DND-41 (cell line): Measurements from ENCODE around the gene PRKAB1.

Experiments used
- ATAC-seq: fragments of 200-7000 bp; cut with Tn5 transposase; 3 replicates; pipeline ENCODE4 v1.9.1; 2021; ENCODE audit warnings: low read depth; ENCODE audit not compliant: insufficient read depth
- DNase-seq: peaks from one replicate; pipeline ENCODE4 v3.0.0-alpha.2; 2020
- H2AFZ ChIP-seq: 2 replicates; pipeline ENCODE4 v1.6.0; 2012; ENCODE audit warnings: low read depth, low read length
- H3K27ac ChIP-seq: 2 replicates; pipeline ENCODE4 v1.5.1; 2012; ENCODE audit warnings: low read length, inconsistent platforms
- H3K27me3 ChIP-seq: fragments of 200-600 bp; sonication (generic); 2 replicates; pipeline ENCODE4 v1.6.0; 2012; ENCODE audit warnings: low read length, mild to moderate bottlenecking, inconsistent platforms; ENCODE audit not compliant: insufficient read depth, poor library complexity
- H3K36me3 ChIP-seq: 2 replicates; pipeline ENCODE4 v1.5.1; 2012; ENCODE audit warnings: low read length, inconsistent platforms; ENCODE audit not compliant: insufficient read depth
- H3K4me1 ChIP-seq: 2 replicates; pipeline ENCODE4 v1.5.1; 2012; ENCODE audit warnings: mild to moderate bottlenecking, low read length; ENCODE audit not compliant: insufficient read depth
- H3K4me2 ChIP-seq: 2 replicates; pipeline ENCODE4 v1.6.0; 2012; ENCODE audit warnings: mild to moderate bottlenecking, moderate library complexity, low read length, inconsistent platforms; ENCODE audit not compliant: insufficient read depth
- H3K4me3 ChIP-seq, 2 experiments: fragments of 200-600 bp in 1 of 2; shearing (Covaris generic) in 1 of 2; 2 replicates each; pipeline ENCODE4 v1.5.1; 2012 to 2016; ENCODE audit warnings: inconsistent platforms in 2 of 2, low read length in 2 of 2, mild to moderate bottlenecking in 2 of 2, low read depth in 1 of 2, moderate library complexity in 1 of 2
- H3K79me2 ChIP-seq: 2 replicates; pipeline ENCODE4 v1.6.0; 2012; ENCODE audit warnings: low read length, inconsistent platforms; ENCODE audit not compliant: insufficient read depth
- H3K9ac ChIP-seq: 2 replicates; pipeline ENCODE4 v1.6.0; 2012; ENCODE audit warnings: low read depth, mild to moderate bottlenecking, inconsistent platforms, low read length, moderate library complexity
- H3K9me3 ChIP-seq: 2 replicates; pipeline ENCODE4 v1.5.1; 2012; ENCODE audit warnings: low read length, moderate library complexity, mild to moderate bottlenecking, inconsistent platforms; ENCODE audit not compliant: insufficient read depth, severe bottlenecking
- H4K20me1 ChIP-seq: 2 replicates; pipeline ENCODE4 v1.6.0; 2012; ENCODE audit warnings: low read length; ENCODE audit not compliant: insufficient read depth
- EZH2 ChIP-seq: IDR thresholded peaks from 3 replicates; pipeline ENCODE4 v1.6.1; 2012; ENCODE audit warnings: borderline replicate concordance, low read depth, mild to moderate bottlenecking, moderate library complexity, low read length, inconsistent platforms; ENCODE audit not compliant: severe bottlenecking
- TF ChIP-seq, protein P1 (sequence below): IDR thresholded peaks from 2 replicates; pipeline ENCODE4 v1.5.1; 2012; ENCODE audit warnings: borderline replicate concordance, low read length, moderate library complexity, mild to moderate bottlenecking; ENCODE audit not compliant: poor library complexity, severe bottlenecking; ENCODE audit errors: extremely low read depth

Gene PRKAB1

DNA sequence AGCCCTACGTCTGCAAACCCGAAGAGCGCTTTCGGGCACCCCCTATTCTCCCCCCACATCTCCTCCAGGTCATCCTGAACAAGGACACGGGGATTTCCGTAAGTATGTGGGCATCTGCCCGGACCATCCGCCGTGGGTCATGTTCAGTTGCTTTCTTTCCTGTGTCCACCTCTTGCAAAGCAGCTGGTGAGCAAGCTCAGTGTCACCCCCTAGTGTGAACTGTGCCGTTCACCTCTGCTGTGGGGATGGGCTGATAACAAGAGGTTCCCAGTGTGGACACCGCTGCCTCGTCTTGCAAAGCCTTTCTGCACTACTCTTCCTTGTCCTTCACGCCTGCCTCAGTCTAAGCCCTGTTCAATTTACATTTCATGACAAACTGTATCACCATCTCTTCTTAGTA lies 8.6 kb downstream of the PRKAB1 start:
- no peak for TF ChIP-seq EZH2
- TF ChIP-seq, protein P1, sequence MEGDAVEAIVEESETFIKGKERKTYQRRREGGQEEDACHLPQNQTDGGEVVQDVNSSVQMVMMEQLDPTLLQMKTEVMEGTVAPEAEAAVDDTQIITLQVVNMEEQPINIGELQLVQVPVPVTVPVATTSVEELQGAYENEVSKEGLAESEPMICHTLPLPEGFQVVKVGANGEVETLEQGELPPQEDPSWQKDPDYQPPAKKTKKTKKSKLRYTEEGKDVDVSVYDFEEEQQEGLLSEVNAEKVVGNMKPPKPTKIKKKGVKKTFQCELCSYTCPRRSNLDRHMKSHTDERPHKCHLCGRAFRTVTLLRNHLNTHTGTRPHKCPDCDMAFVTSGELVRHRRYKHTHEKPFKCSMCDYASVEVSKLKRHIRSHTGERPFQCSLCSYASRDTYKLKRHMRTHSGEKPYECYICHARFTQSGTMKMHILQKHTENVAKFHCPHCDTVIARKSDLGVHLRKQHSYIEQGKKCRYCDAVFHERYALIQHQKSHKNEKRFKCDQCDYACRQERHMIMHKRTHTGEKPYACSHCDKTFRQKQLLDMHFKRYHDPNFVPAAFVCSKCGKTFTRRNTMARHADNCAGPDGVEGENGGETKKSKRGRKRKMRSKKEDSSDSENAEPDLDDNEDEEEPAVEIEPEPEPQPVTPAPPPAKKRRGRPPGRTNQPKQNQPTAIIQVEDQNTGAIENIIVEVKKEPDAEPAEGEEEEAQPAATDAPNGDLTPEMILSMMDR: no peak
- no peaks in the 10 kb centered on the region for H3K9me3 ChIP-seq
- H3K27me3 ChIP-seq: no peaks in the 10 kb centered on the region
- peaks cover 14% of the 10 kb centered on the region; the same call in 1 of the 2 replicates for H3K79me2 ChIP-seq
- DNase-seq: no peak
- no peak overlapping the region for H3K4me3 ChIP-seq
- no peaks in the 10 kb centered on the region for H3K4me1 ChIP-seq
- H3K27ac ChIP-seq: no peak overlapping the region
- H2AFZ ChIP-seq: no peak overlapping the region
- H3K4me2 ChIP-seq: no peak overlapping the region
- peaks cover 97% of the 10 kb centered on the region for H3K36me3 ChIP-seq
- H3K9ac ChIP-seq: no peak overlapping the region
- H4K20me1 ChIP-seq: peaks cover 16% of the 10 kb centered on the region
- ATAC-seq: no peak

DNA sequence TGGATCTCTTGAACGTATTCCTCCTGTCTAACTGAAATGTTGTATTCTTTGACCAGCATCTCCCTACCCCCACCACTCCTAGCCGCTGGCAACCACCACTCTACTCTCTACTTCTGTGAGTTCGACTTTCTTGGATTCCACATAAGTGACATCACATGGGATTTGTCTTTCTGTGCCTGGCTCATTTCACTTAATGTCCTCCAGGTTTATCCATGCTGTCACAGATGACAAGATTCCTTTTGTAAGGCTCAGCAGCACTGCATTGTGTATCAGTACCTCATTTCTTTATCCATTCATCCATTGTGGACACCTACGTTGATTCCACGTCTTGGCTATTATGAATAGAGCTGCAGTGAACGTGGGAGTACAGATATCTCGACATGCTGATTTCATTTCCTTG lies 10.5 kb downstream of the PRKAB1 start:
- H2AFZ ChIP-seq: no peak overlapping the region
- H3K36me3 ChIP-seq: peaks cover 85% of the 10 kb centered on the region
- ATAC-seq: no peak
- H3K27ac ChIP-seq: no peak overlapping the region
- H3K27me3 ChIP-seq: no peaks in the 10 kb centered on the region
- H3K9ac ChIP-seq: no peak overlapping the region
- H3K4me1 ChIP-seq: no peaks in the 10 kb centered on the region
- no peak overlapping the region for H3K4me3 ChIP-seq
- DNase-seq: no peak
- H3K9me3 ChIP-seq: no peaks in the 10 kb centered on the region
- peaks cover 12% of the 10 kb centered on the region for H4K20me1 ChIP-seq
- TF ChIP-seq EZH2: no peak
- TF ChIP-seq, protein P1: no peak
- H3K79me2 ChIP-seq: no peaks in the 10 kb centered on the region
- no peak overlapping the region for H3K4me2 ChIP-seq

DNA sequence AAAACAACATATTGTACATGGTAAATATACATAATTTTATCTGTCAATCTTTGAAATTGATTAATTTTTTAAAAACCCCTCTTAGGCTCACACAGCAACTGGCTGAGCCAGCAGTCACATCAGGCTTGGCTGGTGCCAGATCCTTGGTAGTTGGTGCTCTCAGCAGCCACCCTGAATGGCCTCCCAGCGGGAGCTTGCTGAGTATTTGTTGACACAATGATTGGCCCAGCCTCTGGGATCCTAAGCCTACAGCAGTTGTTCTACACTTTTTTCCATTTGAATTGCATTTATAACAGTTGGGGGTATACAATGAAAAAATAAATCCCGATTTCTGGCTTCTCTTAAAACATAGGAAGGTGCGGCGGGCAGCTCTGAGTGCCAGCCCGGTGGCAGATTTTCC lies 11.1 kb downstream of the PRKAB1 start:
- no peaks in the 10 kb centered on the region for H3K4me1 ChIP-seq
- ATAC-seq: no peak
- no peak for TF ChIP-seq EZH2
- TF ChIP-seq, protein P1: no peak
- H3K36me3 ChIP-seq: peaks cover 78% of the 10 kb centered on the region
- H3K27ac ChIP-seq: no peak overlapping the region
- no peak overlapping the region for H3K4me2 ChIP-seq
- no peak overlapping the region for H3K4me3 ChIP-seq
- H4K20me1 ChIP-seq: peaks cover 9% of the 10 kb centered on the region
- no peaks in the 10 kb centered on the region for H3K79me2 ChIP-seq
- no peaks in the 10 kb centered on the region for H3K27me3 ChIP-seq
- H3K9ac ChIP-seq: no peak overlapping the region
- H3K9me3 ChIP-seq: no peaks in the 10 kb centered on the region
- no peak for DNase-seq
- H2AFZ ChIP-seq: no peak overlapping the region

DNA sequence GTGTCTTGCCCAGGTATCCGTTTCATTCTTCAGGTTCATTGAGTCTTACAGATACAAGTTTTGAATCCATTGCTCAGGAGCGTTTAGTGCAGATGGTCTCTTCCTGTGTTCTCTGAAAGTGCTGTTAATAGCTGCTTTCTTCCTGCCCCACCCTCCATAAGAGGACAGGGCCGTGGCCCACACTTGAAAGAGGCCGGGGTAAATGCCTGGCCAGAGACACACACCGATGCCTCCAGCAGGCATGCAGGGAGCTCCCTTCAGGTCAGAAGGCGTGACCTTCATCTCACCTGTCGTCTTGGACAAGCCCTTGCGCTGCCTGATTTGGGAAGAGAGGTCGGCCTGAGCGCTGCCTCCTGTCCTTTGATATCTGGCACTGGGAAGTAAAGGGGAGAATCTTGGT lies 11.6 kb downstream of the PRKAB1 start:
- Histone ChIP-seq H3K4me2 (no peak overlapping the region), H3K4me1 (no peaks in the 10 kb centered on the region), H3K79me2 (no peaks in the 10 kb centered on the region), H4K20me1 (peaks cover 9% of the 10 kb centered on the region), H3K27ac (no peak overlapping the region), H3K4me3 (no peak overlapping the region), H3K9ac (no peak overlapping the region), H3K27me3 (no peaks in the 10 kb centered on the region), H3K9me3 (no peaks in the 10 kb centered on the region), H2AFZ (no peak overlapping the region), H3K36me3 (peaks cover 74% of the 10 kb centered on the region)
- no peak for DNase-seq
- no peak for TF ChIP-seq EZH2
- TF ChIP-seq, protein P1: no peak
- no peak for ATAC-seq
